ENCODE measurements around the gene ACTR3C. TPM values are rescaled to one million over a fixed set of nuclear protein-coding genes. Genes with fewer than 3 reads are reported as not detected.

Gene ACTR3C
- total and polyA plus RNA-seq, 2 of the 13 experiments (the other 11 are each of a cell fraction or from before 2014, with no cell fraction given), result 3.8 to 7.5 TPM

- TF ChIP-seq ZNF142 (CRISPR knock-in tag; IDR thresholded peaks at IDR 0.05) (no peak), ZBTB33 (CRISPR knock-in tag; IDR thresholded peaks at IDR 0.05) (no peak), NFIB (CRISPR knock-in tag; IDR thresholded peaks at IDR 0.05; ENCODE audit: borderline replicate concordance) (no peak), ZBTB26 (CRISPR knock-in tag; IDR thresholded peaks at IDR 0.05; ENCODE audit: borderline replicate concordance) (no peak), CEBPB (IDR thresholded peaks at IDR 0.05; ENCODE audit: borderline replicate concordance, low read depth, low read length) (no peak), HHEX (CRISPR knock-in tag; IDR thresholded peaks at IDR 0.05) (no peak), MIXL1 (CRISPR knock-in tag; IDR thresholded peaks at IDR 0.05) (no peak), E2F5 (CRISPR knock-in tag; conservative IDR thresholded peaks at IDR 0.05) (no peak), FOXM1 (CRISPR knock-in tag; IDR thresholded peaks at IDR 0.05) (0 out of 2 replicates have a peak, but pooled peaks have one; percentile 29), SMAD3 (CRISPR knock-in tag; IDR thresholded peaks at IDR 0.05) (no peak), ZBTB42 (CRISPR knock-in tag; IDR thresholded peaks at IDR 0.05) (no peak)
These were observed 45.8 kb upstream of the ACTR3C start (continued) for GRCh38 chr7:150368884-150369747.

Measured in HepG2 (cell line).